AG09319 (cell line): ENCODE measurements around the gene ELMO1.

Experiments used
- DNase-seq: peaks from one replicate; pipeline ENCODE4 v3.0.0-alpha.2; 2010; ENCODE audit warnings: low read depth; ENCODE audit errors: extremely low read depth
- CTCF ChIP-seq: IDR thresholded peaks from 2 replicates; pipeline ENCODE4 v1.5.1; 2011; ENCODE audit warnings: low read depth, mild to moderate bottlenecking, inconsistent platforms, low read length, moderate library complexity

The ELMO1 gene

GRCh38 chr7:37251222-37251621 is 197.4 kb downstream of the ELMO1 start:
- no peak for DNase-seq
- no peak for TF ChIP-seq CTCF

GRCh38 chr7:37249240-37249639 is 199.4 kb downstream of the ELMO1 start:
- TF ChIP-seq CTCF, result no peak
- no peak for DNase-seq

- no peak for DNase-seq
- TF ChIP-seq CTCF, result no peak
Observed at GRCh38 chr7:37248396-37248861, 200.2 kb downstream of the ELMO1 start.

GRCh38 chr7:37247861-37248260 is 200.8 kb downstream of the ELMO1 start:
- DNase-seq, result no peak
- TF ChIP-seq CTCF, result no peak

GRCh38 chr7:37245590-37245989 is 203.1 kb downstream of the ELMO1 start:
- DNase-seq, result no peak
- no peak for TF ChIP-seq CTCF

- no peak for TF ChIP-seq CTCF
- DNase-seq, result no peak
Observed at GRCh38 chr7:37236906-37237305, 211.8 kb downstream of the ELMO1 start.

GRCh38 chr7:37235813-37236212 is 212.9 kb downstream of the ELMO1 start:
- TF ChIP-seq CTCF, result no peak
- DNase-seq, result no peak
